Astrocyte of the cerebellum (primary cell): Measurements from ENCODE around the gene INPP4B.

Source experiments
- DNase-seq: peaks from one replicate; pipeline ENCODE4 v3.0.0-alpha.2; 2011; ENCODE audit warnings: low read depth
- H3K4me3 ChIP-seq: 2 replicates; pipeline ENCODE4 v1.5.1; 2011; ENCODE audit warnings: mild to moderate bottlenecking, low read depth, low read length, moderate library complexity
- in situ Hi-C: cut with HindIII; loops from 2 replicates; pipeline ENCODE4 v1.10.0; 2017; ENCODE audit warnings: low sequenced_read_pairs
- TF ChIP-seq, protein P1 (sequence below): IDR thresholded peaks from 2 replicates; pipeline ENCODE4 v1.5.1; 2012; ENCODE audit warnings: low read length, low read depth, moderate library complexity, mild to moderate bottlenecking; ENCODE audit errors: missing control alignments

INPP4B gene

DNA sequence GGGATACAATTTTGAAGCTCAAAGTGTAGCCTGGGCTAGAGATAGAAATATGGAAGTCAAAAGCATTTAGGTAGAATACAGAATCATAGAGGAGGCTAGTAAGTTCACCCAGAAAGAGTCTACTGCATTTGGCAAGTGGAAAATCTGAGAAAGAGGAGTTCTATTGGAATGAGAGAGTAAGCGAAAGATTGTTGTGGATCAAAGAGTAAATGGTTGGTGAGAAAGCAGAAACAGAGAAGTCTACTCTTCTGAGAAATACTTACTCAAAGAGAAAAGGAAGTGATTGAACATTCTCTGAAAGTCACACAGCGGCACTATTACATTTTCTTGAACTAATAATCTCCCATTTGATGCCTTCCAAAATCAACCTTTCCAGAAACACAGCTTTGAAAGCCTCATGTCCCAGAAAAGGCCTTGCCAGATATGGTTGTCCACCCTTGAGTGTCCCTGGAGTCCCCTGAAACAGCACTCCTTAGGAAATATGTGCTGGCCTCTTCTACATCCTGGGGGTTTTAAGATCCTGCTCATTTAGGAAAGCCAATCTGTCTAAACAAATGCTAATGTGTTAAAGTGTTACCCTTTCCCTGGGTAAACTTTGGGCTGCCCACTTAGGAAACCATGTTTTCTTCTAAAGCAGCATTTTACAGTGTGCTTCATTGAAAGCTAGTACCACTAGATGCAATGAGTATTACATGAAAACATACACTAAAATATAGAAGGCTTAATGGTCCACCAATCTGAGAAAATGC lies 132.6 kb downstream of the INPP4B start:
- DNase-seq: no peak
- in situ Hi-C loops: no loop called here
- no peak overlapping the region for H3K4me3 ChIP-seq
- TF ChIP-seq, protein P1, sequence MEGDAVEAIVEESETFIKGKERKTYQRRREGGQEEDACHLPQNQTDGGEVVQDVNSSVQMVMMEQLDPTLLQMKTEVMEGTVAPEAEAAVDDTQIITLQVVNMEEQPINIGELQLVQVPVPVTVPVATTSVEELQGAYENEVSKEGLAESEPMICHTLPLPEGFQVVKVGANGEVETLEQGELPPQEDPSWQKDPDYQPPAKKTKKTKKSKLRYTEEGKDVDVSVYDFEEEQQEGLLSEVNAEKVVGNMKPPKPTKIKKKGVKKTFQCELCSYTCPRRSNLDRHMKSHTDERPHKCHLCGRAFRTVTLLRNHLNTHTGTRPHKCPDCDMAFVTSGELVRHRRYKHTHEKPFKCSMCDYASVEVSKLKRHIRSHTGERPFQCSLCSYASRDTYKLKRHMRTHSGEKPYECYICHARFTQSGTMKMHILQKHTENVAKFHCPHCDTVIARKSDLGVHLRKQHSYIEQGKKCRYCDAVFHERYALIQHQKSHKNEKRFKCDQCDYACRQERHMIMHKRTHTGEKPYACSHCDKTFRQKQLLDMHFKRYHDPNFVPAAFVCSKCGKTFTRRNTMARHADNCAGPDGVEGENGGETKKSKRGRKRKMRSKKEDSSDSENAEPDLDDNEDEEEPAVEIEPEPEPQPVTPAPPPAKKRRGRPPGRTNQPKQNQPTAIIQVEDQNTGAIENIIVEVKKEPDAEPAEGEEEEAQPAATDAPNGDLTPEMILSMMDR: no peak

DNA sequence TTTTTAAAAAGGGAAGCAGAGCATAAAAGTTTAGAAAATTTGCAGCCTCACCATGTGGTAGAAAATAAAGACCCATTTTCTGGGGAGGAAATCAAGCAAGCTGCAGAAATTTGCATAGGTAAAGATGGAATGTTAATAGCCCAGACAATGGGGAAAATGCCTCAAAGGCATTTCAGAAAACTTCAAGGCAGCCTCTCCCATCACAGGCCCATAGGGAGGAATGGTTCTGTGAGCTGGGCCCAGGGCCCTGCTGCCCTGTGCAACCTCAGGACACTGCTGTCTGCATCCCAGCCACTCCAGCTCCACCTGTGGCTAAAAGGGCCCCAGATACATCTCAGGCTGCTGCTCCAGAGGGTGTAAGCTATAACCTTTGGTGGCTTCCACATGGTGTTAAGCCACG lies 137.9 kb downstream of the INPP4B start:
- no peak overlapping the region for H3K4me3 ChIP-seq
- TF ChIP-seq, protein P1: no peak
- in situ Hi-C loops: no loop called here
- no peak for DNase-seq

DNA sequence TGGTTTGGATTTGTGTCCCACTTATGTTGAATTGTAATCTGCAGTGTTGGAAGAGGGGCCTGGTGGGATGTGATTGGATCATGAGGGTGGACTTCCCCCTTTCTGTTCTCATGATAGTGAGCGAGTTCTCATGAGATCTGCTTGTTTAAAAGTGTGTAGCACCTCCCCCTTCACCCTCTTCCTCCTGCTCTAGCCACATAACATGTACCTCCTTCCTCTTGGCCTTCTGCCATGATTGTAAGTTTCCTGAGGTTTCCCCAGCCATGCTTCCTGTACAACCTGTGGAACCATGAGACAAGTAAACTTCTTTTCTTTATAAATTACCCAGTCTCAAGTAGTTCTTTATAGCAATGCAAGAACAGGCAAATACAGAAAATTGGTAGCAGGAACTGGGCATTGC lies 138.7 kb downstream of the INPP4B start:
- TF ChIP-seq, protein P1: no peak
- no peak overlapping the region for H3K4me3 ChIP-seq
- no peak for DNase-seq
- in situ Hi-C loops: no loop called here

DNA sequence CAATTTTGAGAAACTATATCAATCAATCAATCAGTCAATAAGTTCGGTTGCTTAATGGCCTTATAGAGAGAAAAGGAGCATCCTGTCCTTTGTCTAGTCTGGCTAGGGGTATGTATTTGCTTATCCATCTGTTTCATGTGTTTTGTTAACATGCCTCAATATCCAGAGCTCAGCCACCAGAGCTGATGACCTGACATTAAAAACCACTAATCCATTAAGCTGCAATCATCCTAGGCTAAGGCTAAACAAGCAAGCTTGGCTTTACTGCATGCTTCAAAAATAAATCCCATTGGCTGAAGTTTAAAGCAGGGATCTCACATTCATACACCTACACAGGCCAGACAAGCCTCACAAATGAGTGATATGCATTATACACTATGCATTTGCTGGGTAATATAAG lies 139.7 kb downstream of the INPP4B start:
- TF ChIP-seq, protein P1: no peak
- DNase-seq: no peak
- H3K4me3 ChIP-seq: no peak overlapping the region
- in situ Hi-C loops: no loop called here

DNA sequence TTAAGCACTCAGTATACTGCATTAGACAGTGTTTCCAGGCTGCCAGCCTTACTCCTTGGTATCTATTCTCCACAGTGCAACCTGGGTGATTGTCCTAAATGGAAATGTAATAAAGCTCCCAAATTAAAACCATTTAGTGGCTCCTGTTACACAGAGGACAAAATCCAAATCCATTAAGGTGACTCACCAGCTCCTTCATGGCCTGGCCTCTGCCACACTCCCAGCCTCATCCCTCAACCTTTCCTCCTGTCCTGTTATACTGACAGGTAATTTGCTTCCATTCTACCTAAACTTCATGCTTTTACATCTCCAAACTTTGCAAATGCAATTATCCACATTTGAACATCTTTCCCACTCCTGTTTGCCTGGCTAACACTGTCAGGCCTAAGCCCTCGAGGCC lies 140.3 kb downstream of the INPP4B start:
- H3K4me3 ChIP-seq: no peak overlapping the region
- DNase-seq: no peak
- in situ Hi-C loops: no loop called here
- TF ChIP-seq, protein P1: no peak

DNA sequence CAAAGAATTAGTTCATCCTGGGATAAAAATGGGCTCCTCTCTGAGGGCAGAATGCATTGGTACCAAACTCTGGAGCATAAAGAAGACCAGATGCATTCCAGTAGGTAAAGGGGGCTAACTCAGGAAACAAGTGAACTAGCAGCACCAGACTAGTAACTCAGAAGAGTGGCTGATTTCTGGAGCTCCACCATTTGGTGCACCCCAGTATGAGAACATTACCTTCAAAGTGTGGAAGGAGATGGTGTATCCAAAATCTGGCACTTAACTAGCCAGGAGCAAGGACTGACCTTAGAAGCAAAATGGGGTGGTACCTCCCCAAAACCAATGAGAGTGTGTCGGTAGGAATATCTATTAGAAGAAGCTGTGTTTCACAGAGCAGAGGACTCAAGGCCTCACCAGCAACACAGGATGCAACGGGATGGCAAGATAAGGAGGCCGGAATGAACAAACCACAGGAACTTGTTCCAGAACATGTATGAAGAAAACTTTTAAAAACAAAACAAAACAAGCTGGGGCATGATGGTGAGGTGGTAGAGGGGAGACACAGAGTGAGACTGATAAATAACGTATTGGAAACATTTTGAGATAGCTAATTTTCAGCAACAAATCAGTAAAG lies 142.3 kb downstream of the INPP4B start:
- TF ChIP-seq, protein P1: no peak
- in situ Hi-C loops: no loop called here
- H3K4me3 ChIP-seq: no peak overlapping the region
- no peak for DNase-seq
